DMS153 treated with DMSO at 0.1 percent for 48 hours (cell line): Measurements from ENCODE around the gene SH2B2.

ENCODE experiments used
- DNase-seq: peaks from one replicate; lab custom pipeline; 2025; ENCODE audit not compliant: unreplicated experiment; lab: John Stamatoyannopoulos, UW

SH2B2 gene

DNA sequence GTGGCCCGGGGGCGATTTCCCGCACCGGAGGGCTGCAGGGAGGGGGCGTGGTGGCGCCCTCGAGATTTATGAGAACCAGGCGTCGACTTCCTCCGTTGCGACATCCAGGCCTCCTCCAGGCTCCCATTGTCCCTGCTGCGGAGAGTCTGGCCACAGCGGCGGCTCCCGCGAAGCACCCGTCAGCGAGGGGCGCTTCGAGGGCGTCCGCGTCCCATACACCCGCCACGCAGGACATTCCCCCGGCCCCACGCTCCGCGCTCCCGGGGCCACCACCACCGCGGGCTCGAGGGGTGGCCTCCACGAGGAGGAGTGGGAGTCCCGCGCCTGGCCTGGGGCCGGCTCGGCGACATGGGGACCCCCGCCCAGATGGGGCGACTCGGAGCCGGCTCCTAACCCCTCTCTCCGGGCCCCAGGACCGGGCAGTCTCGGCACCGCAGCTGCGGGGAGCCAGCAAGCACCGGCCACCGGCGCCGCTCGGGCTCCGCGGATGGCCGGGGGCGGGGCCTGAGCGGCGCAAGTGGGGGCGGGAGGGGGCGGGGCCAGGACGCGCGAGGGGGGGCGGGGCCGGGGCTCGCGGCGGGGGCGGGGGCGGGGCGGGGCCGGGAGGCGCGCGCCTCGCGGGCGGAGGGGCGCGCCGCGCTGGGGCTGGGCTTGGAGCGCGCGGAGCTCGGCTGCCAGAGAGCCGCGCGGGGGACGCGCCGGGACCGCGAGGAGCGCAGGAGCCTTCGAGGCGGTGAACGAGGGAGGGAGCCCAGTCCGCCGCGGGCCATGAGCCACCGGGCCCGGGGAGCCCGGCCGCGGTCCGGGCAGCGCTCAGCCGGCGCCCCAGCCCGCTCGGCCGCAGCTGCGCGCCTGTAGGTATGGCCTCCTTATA is at the start of gene SH2B2:
SH2B2 (plus strand) TSS at position 632 of the 874 bp plus-strand sequence. CDS start 13,683 bp downstream, outside the sequence.
- DNase-seq = peak; percentile 12

DNA sequence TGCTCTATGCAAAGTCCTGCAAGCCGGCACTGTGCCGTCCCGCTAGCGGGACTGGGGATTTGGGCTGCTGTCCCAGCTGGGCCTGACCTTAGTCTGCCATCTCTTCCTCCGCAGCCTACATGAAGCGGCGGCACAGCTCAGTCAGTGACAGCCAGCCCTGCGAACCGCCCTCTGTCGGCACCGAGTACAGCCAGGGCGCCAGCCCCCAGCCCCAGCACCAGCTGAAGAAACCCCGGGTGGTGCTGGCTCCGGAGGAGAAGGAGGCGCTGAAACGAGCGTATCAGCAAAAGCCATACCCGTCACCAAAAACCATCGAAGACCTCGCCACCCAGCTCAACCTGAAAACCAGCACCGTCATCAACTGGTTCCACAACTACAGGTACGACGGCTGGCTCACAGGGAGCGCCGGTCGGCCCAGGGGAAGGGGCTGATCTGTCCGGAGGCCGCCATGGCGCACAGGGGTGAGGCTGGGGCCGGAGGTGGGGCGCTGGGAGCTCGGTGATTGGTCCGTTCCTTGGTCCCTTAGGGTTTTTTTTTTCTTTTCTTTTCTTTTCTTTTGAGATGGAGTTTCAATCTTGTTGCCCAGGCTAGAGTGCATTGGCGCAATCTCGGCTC is 47.4 kb upstream of the SH2B2 start:
- no peak for DNase-seq

DNA sequence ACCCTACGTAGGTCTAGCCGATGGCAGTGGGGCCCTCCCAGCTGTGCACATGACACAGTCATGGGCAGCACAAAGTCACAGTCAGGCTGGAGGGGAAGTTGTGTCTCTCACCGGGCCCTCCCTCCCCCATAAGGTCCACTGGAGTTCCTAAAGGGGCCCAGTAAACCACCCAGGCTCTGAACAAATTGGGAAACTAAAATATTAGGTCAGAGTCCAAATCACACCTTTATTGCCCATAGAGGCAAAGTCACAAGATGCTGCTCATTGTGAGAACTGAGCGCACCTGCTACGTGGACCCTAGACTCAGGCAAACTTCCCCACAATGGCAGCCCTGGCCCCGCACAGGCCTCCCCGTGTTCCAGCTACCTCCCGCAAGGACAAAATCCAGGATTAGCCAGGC is 45.2 kb upstream of the SH2B2 start:
- DNase-seq = no peak

DNA sequence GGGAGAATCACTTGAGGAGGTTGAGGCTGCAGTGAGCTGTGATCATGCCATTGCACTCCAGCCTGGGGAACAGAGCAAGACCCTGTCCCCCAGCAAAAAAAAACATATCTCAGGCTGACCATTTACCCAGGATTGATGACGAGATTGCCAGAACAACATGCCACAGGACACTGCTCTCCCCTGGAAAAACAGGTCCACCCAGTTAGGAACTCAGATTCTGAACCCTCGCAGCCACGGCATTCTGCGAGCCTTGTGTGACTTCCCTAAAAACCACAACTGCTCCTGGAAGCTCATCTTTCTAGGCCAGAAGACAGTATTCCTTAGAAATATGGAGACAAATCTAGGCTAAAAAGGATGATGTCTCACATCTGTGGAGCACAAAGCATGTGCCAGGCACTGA is 42.1 kb upstream of the SH2B2 start:
- no peak for DNase-seq

DNA sequence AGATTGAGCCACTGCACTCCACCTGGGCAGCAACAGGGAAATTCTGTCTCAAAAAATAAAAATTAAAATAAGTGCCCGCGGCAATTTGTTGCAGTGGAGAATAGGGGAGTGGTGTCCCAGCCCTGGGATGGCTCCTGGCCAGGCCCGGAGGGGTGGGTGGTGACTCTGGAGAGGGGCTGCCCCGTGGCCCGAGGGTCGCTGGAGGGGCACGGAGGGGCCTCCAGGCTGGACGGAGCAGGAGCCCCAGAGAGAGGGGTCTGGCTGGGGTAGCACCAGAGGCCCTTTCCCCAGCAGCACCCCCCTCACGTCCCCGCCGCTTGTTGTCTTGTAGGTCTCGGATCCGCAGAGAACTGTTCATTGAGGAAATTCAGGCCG is 38.6 kb upstream of the SH2B2 start:
- DNase-seq = no peak

DNA sequence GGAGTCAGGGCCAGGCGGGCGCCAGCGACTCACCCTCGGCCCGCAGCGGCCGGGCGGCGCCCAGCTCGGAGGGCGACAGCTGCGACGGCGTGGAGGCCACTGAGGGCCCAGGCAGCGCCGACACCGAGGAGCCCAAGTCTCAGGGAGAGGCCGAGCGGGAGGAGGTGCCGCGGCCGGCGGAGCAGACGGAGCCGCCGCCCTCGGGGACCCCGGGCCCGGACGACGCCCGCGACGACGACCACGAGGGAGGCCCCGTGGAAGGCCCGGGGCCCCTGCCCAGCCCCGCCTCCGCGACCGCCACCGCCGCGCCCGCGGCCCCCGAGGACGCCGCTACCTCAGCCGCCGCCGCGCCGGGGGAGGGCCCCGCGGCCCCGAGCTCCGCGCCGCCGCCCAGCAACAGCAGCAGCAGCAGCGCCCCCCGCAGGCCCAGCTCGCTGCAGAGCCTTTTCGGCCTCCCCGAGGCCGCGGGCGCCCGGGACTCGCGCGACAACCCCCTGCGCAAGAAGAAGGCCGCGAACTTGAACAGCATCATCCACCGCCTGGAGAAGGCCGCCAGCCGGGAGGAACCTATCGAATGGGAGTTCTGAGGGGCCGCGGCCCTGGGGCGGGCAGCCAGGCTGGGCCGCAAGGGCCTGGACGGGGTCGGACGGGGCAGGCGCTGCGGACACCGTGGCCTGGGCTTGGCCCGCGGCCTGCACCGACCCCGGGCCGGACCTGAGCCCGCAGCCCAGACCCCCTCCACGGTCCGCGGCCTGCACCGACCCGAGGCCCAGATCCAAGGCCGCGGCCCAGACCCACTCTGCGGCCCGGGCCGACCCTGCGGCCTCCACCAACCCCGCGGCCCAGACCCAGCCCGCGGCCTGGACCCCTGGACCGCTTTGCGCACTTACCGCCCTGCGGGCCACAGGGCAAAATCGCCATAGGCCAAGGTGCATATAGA is 37.9 kb upstream of the SH2B2 start:
- no peak for DNase-seq

DNA sequence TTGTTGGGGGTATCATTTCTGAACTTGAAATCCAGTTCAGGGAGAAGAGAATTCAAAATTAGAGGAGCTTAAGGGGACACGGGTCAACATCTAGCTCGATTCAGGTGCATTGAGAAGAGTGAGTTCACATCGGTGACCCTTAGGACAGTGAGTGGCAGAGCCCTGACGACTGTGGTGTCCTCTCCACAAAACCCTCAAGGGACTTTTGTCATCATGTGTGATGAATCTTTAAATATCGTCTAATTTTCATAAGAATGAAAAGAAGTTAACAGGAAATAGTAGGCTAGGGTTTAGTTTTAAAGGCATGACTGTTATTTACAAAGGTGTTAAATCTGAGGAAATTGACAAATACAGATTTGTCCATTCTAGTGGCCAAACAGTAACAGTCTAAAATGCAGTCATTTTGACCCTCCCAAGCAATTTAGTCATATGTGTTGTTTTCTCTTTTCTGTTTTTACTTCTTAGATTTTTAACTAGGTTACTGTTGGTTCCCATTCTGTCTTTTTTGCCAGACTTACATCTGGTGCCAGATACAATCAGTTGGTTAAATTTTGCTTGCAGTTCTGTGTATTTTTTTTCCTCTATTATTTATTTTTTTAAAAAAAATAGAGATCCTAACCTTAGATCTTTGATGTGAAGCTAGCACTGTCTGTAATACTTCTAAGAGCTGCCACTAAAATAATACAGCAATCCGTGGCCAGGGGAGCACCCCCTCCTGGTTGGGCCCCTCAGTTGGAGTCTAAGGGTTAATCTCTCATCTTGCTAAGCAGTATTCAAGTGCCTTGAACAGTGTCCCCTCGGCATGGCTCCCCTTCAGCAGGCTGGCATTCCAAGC is 34.9 kb upstream of the SH2B2 start:
- DNase-seq = no peak

DNA sequence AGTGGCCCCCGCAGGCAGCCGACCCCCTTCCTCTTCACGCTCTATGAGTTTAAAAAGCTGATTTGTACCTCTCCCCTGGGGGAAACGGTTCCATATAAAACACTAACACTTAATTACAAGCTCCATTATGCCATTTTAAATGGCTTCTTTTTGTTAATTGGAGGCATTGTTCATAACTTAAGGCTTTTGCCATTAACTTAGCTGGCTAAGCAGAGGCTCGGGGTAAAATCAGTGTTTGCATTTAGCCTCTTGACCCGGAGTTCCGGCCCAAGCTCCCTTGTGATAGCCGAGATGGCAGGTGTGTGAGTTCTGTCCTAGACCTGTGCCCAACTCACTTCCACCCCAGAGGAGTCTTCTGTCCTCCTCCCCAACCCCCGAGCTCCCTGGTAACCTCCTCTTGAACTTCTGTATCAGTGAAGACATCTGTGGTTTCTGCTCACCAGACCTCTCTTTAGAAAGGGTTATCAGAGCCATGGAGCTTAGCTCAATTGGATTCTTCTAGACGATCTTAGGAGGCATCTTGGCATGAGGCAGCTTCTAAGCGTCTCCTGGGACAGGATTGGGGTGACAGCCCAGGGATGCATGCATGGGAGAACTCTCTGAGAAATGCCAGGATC is 34.2 kb upstream of the SH2B2 start:
- no peak for DNase-seq

DNA sequence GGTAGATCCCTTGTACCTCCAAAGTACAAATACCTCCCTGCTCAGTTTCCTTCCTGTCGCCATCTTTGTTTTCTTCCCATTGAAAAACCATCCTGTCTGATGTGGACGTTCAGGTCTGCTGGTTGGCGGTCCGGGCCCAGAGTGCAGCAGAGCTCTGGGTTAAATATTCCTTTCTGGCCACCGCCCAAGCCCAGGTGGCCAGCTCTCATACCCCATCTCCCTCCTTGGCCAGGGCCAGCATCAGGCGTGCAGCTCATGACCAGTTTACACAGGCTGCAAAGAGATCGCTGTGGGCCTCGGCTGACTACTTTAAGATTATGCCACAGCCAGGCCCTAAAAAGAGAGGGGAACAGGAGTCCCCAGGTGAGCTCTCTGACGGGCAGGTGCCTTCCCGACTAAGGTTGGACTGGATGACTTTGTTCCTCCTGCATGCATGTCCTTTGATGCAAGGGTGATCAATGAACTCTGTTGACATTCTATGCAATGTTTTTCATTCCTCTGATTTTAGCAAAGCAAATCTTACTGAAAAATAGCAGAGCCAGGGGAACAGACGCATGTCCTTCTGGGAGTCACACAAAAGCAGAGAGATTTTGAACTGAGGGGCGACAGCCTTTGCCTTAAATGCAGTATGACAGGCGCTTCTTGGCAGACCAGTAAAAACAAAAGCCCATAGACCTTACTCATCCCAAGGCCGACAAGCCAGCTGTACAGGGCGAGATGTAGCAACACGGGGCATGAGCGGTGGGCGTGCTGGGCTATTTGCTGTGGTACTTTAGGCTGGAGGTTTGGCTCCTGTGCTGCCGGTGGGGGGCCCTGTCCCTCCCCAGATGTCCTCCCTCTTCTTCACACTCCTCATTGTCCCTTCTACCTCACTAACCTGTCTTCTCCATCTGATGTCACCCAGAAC is 33.3 kb upstream of the SH2B2 start:
- no peak for DNase-seq

DNA sequence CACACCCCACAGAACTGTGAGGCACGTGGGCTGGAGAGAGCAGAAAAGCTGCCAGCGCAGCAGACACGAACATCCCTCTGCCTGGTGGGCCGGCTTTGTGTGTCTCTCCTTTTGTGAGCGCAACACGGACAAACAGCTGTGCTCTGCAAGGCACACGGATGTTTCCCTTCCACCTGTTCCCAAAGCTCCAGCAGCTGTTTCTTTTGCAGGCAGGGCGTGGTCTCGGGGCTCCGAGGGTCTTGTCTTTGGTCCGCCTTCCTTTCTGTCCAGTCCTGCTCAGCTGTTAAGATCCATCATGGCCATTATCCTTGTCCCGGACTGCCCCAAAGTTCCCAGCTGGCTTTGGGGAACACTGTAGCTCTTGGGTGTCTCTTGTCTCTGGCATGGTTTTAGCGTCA is 32.7 kb upstream of the SH2B2 start:
- DNase-seq = no peak

DNA sequence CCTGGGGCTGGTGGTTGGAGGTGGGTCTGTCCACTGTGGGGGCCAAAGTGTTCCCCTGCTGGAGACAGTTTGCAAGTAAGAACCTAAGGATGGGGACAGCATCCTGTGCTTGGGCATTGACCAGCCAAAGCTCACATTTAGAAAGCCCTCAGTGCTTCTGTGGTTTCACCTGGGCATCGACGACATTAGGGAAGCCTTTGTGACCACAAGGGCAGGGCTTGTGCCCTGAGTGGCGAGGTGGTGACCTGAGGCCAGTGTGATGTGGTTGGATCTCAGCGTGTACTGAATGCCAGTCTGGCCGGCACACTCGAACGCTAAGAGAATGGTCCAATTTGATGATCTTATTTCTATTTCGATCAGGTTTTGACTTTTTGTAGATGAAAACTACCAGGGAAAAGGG is 32.1 kb upstream of the SH2B2 start:
- no peak for DNase-seq

DNA sequence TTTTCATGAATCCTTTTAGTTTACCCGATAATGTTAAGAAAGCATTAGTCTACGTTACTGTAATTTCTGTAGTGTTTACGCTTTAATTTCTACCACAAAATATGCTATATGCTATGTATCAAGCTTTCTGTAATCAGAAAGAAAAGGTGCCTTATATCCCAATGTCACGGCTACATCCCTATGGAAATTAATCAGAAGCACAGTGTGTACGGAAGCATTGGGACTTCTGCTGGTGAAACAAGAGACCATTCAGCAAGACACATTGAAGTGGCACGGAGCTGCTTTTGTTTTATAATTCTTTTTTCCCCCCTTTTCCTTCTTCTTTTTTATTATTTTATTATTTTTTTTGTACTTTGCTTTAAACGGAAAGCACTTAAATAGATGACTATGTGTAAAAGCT is 31.2 kb upstream of the SH2B2 start:
- no peak for DNase-seq

DNA sequence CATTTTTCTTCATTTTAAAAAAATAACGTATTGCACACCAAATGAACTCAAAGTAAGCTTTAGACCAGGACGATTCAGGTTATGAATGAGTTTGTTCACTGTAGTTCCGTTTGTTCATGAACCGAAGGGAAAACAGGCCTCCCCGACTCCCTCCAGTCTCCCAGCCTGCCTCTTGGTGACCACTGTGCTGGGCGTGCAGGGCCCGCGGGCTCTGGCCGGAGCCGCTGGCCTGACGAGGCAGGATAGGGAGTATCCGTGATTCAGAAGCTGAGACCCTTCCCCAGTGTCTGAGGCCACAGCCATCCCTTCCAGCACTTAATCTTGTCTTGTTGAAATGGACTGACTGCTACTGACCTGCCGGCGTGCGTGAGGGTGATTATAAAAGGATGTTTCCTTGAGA is 30.8 kb upstream of the SH2B2 start:
- DNase-seq = no peak

DNA sequence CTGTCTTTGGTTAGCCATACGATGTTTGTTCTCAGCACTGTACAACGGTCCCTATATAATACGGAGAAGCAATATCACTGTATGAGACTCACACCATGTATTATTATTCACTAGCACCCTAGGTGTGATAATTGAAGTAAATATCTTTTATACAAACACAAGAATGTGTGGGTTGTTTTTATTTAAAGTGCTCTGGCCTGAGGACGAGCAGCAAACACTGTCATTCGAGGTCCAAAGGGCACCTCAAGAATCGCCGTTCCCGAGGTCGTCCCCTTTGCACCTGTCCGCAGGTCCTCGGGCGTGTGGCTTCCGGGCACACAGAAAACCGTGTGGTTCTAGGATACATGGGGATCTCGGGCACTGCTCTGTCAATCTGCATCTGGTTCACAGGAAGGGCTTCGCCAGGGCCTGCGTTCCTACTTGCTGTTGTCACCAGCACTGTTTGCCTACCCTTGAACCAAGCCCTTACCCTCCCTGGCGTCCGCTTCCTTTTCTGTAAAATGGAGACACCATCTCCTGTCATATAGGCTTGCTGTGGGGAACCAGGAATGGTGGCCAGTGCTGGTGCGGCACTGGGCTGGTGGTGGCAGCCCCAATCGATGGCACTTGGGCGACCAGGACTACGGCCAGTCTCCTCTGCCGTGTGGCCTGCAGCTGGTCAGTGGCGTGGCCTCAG is 28.5 kb upstream of the SH2B2 start:
- no peak for DNase-seq

DNA sequence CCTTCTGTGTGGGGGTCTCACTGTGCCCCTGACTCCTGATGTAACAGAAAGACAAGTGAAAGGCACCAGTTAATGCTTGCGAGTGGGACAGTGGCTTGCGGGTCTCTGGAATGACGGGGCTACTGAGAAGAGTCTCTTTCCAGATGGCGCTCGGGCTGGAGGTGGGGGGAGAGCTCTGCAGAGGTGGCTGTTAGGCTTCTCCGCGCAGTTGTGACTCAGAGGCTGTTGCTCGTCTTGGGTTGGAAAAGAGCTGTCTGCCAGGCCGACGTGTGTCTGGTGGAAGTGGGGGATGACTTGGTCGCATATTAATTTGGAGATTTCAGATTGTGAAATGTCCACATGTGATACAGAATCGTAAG is 27.9 kb upstream of the SH2B2 start:
- DNase-seq = no peak

DNA sequence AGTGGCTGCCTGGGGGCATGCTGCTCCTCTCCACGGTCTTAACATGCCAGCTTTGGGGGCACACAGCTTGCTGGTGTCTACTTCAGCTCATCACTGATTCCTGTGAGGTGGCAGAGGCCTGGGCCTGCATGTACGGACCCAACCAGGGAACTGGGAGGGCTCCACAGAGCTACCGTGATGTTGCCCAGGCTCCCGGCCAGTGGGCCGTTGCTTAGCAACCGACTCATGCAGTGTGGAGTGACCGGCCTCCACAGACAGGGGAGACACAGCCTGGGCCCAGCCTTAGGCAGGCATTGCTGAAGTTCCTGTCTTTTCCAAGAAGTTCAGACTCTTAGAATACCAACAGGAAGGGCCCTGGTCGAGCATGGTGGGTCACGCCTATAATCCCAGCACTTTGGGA is 25.8 kb upstream of the SH2B2 start:
- no peak for DNase-seq

DNA sequence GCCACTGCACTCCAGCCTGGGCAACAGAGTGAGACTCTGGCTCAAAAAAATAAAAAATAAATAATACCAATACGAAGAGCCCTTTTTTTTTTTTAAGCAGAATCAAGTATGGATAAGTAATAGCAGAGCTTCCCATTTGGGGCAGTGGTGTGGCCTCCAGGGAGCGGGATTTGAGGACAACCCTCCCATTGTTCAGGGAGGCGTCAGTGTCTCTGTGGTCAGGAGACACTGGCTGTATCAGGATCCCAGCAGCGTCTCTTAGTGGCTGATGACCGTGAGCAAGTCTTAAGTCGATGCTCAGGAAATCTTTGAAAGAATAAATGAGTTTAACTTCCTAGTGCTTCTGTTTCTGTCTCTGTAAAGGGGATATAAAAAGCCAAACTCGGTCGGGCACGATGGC is 25.2 kb upstream of the SH2B2 start:
- no peak for DNase-seq

DNA sequence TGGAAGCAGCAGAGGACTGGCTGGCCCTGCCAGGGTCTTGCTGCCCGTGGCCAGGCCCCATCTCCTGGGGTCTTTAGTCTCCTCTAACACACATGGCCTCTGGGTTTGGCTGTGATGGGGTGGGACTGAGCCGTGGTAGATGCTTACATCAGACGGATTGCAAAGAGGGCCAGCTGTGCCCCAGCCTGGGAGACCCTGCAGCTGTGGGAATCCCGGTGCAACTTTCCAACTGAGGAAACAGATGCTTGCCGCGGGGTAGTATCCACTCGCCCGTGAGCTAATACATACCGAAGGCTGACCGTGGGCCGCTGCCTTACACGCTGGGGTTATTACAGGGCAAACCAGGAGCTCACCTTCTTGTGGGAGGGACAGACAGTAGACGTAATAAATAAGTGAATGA is 24.1 kb upstream of the SH2B2 start:
- no peak for DNase-seq

DNA sequence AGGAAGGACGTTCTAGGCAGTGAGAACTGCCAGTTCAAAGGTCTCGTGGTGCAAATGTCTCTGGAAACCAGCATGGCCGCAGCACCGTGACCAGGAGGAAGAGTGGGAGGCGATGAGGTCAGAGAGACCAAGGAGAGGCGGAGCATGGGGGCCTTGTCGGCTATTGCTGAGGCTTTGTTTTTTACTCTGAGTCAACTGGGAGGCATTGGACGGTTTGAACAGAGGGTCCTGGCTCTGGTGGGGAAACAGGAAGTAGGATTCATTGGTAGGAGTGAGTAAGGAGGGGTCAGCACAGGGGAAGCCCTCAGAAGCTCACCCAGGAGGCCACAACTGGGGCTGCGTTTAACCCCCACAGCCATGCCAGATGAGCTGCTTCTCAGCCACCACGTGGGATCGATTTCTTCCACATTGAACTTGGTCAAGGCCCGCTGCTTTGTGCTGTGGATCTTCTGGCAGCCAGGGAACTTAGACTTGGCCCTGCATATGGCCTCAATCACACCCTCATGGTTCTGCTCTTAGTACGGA is 22.2 kb upstream of the SH2B2 start:
- DNase-seq = no peak
